ENCODE measurements around the gene FBN1. TPM values are rescaled to one million over a fixed set of nuclear protein-coding genes. Genes with fewer than 3 reads are reported as not detected.

Gene FBN1
- total and polyA plus RNA-seq, 2 experiments from 2014 or later, result 2.1 to 5.3 TPM

- Histone ChIP-seq H3K27me3 (peaks cover 8% of the 10 kb centered on the region), H3K4me3 (no peak overlapping the region), H3K4me1 (ENCODE audit: low read depth) (peaks cover 16% of the 10 kb centered on the region), H3K9me3 (ENCODE audit: low read depth) (no peaks in the 10 kb centered on the region), H3K27ac (no peak overlapping the region), H3K36me3 (no peaks in the 10 kb centered on the region)
- DNase-seq (ENCODE audit: low read depth in 1 of 2, low spot score in 1 of 2), result no peak
- TF ChIP-seq, protein P1, sequence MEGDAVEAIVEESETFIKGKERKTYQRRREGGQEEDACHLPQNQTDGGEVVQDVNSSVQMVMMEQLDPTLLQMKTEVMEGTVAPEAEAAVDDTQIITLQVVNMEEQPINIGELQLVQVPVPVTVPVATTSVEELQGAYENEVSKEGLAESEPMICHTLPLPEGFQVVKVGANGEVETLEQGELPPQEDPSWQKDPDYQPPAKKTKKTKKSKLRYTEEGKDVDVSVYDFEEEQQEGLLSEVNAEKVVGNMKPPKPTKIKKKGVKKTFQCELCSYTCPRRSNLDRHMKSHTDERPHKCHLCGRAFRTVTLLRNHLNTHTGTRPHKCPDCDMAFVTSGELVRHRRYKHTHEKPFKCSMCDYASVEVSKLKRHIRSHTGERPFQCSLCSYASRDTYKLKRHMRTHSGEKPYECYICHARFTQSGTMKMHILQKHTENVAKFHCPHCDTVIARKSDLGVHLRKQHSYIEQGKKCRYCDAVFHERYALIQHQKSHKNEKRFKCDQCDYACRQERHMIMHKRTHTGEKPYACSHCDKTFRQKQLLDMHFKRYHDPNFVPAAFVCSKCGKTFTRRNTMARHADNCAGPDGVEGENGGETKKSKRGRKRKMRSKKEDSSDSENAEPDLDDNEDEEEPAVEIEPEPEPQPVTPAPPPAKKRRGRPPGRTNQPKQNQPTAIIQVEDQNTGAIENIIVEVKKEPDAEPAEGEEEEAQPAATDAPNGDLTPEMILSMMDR (IDR thresholded peaks at IDR 0.05; ENCODE audit: low read depth, low read length), result no peak
Observed at GRCh38 chr15:48400086-48400485, 245.4 kb downstream of the FBN1 start.

DNA sequence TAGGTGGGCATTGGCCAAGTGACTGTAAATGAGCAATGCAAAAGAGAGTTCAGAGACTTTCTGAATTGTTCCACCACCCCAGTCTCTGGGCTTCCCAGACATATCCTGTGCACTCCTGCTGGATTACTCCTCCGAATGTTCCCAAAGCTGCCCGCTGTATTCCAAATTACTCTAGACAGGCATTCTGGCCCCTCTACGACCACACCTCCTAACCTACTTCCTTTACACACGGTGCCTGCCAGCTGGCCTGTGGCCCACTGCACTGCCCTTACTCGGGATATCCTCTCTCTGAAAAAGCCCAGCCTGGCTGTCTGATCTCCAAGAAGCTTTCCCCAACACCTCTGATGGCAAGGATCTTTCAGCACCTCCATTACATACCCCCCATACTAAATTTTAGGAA is 247.7 kb downstream of the FBN1 start:
- TF ChIP-seq, protein P1 (IDR thresholded peaks at IDR 0.05; ENCODE audit: low read depth, low read length), result no peak

GRCh38 chr15:48396020-48396419 is 249.5 kb downstream of the FBN1 start:
- no peak overlapping the region for H3K4me3 ChIP-seq
- peak in 1 of 2 donors; percentile 8 for DNase-seq (ENCODE audit: low read depth in 1 of 2, low spot score in 1 of 2)
- peaks cover 10% of the 10 kb centered on the region for H3K4me1 ChIP-seq (ENCODE audit: low read depth)
- no peaks in the 10 kb centered on the region for H3K36me3 ChIP-seq
- TF ChIP-seq, protein P1 (IDR thresholded peaks at IDR 0.05; ENCODE audit: low read depth, low read length), result no peak
- H3K9me3 ChIP-seq (ENCODE audit: low read depth), result no peaks in the 10 kb centered on the region
- peaks cover 13% of the 10 kb centered on the region for H3K27me3 ChIP-seq
- no peak overlapping the region for H3K27ac ChIP-seq

More for the DNA sequence above, 247.7 kb downstream of the FBN1 start:
- Histone ChIP-seq H3K36me3 (no peaks in the 10 kb centered on the region), H3K27ac (no peak overlapping the region), H3K27me3 (peaks cover 8% of the 10 kb centered on the region), H3K9me3 (ENCODE audit: low read depth) (no peaks in the 10 kb centered on the region), H3K4me3 (no peak overlapping the region), H3K4me1 (ENCODE audit: low read depth) (peaks cover 13% of the 10 kb centered on the region)
- DNase-seq (ENCODE audit: low read depth in 1 of 2, low spot score in 1 of 2), result peak in 1 of 2 donors; percentile 57

- TF ChIP-seq, protein P1 (IDR thresholded peaks at IDR 0.05; ENCODE audit: low read depth, low read length), result no peak
- H3K4me3 ChIP-seq, result no peak overlapping the region
- peaks cover 13% of the 10 kb centered on the region for H3K27me3 ChIP-seq
- H3K9me3 ChIP-seq (ENCODE audit: low read depth), result no peaks in the 10 kb centered on the region
- DNase-seq (ENCODE audit: low read depth in 1 of 2, low spot score in 1 of 2), result no peak
- no peak overlapping the region for H3K27ac ChIP-seq
- H3K36me3 ChIP-seq, result no peaks in the 10 kb centered on the region
- H3K4me1 ChIP-seq (ENCODE audit: low read depth), result peaks cover 10% of the 10 kb centered on the region
Observed at GRCh38 chr15:48395521-48396011, 249.9 kb downstream of the FBN1 start.

DNA sequence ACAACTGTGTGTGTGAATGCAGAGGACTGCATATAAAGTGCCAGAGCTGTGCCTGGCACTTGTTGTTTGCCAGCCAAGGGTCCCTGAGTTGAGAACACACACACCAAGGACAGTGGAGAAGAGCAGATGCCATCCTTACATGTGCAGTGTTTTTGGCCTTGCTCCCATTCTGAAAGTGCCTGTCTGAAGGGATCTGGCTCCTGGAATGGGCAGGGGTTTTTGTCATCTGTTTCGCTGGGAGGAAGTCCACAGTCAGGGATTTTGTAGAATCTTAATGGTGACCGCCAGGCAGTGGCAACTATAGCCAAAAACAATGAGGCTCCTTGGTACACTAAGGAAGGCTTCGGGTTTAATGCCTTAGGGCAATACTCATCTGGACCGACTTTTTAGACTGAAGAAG is 250.5 kb downstream of the FBN1 start:
- Histone ChIP-seq H3K27ac (no peak overlapping the region), H3K9me3 (ENCODE audit: low read depth) (no peaks in the 10 kb centered on the region), H3K4me3 (no peak overlapping the region), H3K4me1 (ENCODE audit: low read depth) (peaks cover 10% of the 10 kb centered on the region), H3K27me3 (peaks cover 13% of the 10 kb centered on the region), H3K36me3 (no peaks in the 10 kb centered on the region)
- no peak for DNase-seq (ENCODE audit: low read depth in 1 of 2, low spot score in 1 of 2)
- TF ChIP-seq, protein P1 (IDR thresholded peaks at IDR 0.05; ENCODE audit: low read depth, low read length), result no peak
